Right lung (tissue), 10 donors: ENCODE measurements around the gene CDK11A. TPM values are rescaled to one million over a fixed set of nuclear protein-coding genes. Genes with fewer than 3 reads are reported as not detected.

ENCODE experiments used
- DNase-seq, 2 donors: peaks; one replicate each; pipeline ENCODE4 v3.0.0-alpha.2; 2013
- long read RNA-seq, 8 donors: transcript quantifications; one replicate each; lab custom pipeline, GENCODE V29; 2026
- polyA plus RNA-seq, 5 donors: library from polyadenylated mRNA; unstranded; fragments of 120-200 nt; gene quantifications; one replicate each; pipeline versions ENCODE4 v1.2.1 to v1.2.3, GENCODE V29; 2013; ENCODE audit warnings: inconsistent platforms in 1 of 5, low replicate concordance in 1 of 5; ENCODE audit not compliant: insufficient read length in 5 of 5, insufficient read depth in 1 of 5

Gene CDK11A
- polyA plus RNA-seq = 10 to 100 TPM; 25.9 to 45.0 (median 40.5) TPM
- long read RNA-seq, donor 1 = 0 reads
- long read RNA-seq, donor 2 = 0 reads
- long read RNA-seq, donor 3, partial matches to known transcripts = 0 of 3 reads
- long read RNA-seq, donor 3, other reads (novel, unspliced or antisense) = 0 of 3 reads
- long read RNA-seq, donor 4, partial matches to known transcripts = 9 of 11 reads
- long read RNA-seq, donor 4, other reads (novel, unspliced or antisense) = 0 of 11 reads
- long read RNA-seq, donor 5, partial matches to known transcripts = 7 of 8 reads
- long read RNA-seq, donor 5, other reads (novel, unspliced or antisense) = 0 of 8 reads
- long read RNA-seq, donor 6, partial matches to known transcripts = 0 of 1 reads
- long read RNA-seq, donor 6, other reads (novel, unspliced or antisense) = 0 of 1 reads
- long read RNA-seq, donor 7, partial matches to known transcripts = 0 of 2 reads
- long read RNA-seq, donor 7, other reads (novel, unspliced or antisense) = 0 of 2 reads
- long read RNA-seq, donor 8 = 0 reads

GRCh38 chr1:1724035-1724864 is at the start of gene CDK11A:
CDK11A (minus strand) TSS chr1:1724357; CDS start chr1:1722818, 1,539 bp downstream.
- peak; percentile 97 to 99 for DNase-seq

DNA sequence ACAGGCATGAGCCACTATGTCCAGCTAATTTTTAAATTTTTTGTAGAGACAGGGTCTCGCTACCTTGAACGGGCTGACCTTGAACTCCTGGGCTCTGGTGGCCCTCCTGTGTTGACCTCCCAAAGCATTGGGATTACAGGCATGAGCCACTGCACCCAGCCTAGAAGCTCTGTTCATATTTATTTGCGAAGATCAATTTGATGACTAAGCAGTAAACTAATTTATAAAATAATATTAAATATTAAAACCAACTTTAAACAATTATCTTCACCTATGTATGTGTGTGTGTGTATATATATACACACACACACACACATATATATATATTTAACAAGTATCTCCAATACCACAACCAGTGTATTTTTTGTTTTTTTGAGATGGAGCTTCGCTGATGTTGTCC is 49.7 kb upstream of the CDK11A start:
- no peak for DNase-seq

DNA sequence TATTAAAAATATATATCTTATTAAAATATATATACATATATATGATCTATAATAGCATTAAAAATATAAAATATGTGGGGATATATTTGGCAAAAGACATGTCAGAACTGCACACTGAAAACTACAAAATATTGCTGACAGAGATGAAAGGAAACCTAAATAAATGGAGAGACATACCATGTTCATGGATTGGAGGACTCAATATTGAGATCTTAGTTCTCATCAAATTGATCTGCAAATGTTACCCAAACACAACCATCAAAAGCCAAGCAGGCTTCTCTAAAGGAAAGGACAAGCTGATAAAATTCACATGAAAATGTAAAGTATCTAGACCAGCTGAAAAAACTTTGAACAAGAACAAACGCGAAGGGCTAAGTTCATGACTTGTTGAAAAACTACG is 46.9 kb upstream of the CDK11A start:
- DNase-seq = no peak

DNA sequence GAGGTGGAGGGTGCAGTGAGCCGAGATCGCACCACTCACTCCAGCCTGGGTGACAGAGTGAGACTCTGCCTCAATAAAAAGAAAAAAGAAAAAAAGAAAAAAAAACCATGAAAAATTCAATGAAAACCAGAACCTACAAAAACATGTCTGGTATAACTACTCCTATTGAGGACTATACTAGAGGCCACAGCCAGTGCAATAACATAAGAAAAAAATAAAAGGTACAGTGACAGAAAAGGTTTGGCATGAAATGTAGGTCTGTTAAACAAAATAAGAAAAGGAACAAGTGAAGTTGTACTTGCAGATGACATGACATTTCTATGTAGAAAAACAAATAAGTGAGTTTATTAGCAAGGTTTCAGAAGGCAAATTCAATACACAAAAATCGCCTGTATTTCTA is 45.9 kb upstream of the CDK11A start:
- DNase-seq = no peak

DNA sequence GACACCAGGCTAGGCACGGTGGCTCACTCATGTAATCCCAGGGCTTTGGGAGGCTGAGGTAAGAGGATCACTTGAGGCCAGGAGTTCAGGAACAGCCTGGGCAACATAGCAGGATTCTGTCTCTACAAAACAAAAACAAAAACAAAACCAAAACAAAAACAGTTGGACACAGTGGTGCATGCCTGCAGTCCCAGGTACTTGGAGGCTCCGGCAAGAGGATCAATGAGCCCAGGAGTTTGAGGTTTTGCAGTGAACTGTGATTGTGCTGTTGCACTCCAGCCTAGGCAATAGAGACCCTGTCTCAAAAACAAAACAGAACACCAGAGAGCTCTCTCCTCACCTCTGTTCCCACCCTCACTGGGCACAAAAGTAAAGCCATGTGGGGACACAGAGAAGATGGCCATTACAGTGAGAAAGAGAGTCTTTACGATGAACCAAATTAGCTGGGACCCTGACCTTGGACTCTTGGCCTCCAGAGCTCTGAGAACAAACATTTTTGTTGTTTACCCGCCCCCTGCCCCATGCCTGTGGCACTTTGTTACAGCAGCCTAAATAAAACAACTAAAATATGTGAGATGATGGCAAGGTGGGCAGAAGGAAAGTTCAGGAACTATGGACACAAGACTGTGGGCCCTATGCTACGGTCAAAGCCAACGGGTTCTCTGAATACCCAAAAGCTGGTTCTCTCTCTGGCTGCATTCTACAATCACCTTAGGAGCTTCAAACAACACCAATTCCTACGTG is 44.3 kb upstream of the CDK11A start:
- DNase-seq = no peak

- no peak for DNase-seq
These were observed 40.8 kb upstream of the CDK11A start for GRCh38 chr1:1764876-1765470.

- no peak for DNase-seq
These were observed 39.8 kb upstream of the CDK11A start for GRCh38 chr1:1763657-1764621.

- DNase-seq = no peak
These were observed 37.6 kb upstream of the CDK11A start for GRCh38 chr1:1761504-1762376.

- DNase-seq = no peak
These were observed 36.6 kb upstream of the CDK11A start for GRCh38 chr1:1760715-1761114.

DNA sequence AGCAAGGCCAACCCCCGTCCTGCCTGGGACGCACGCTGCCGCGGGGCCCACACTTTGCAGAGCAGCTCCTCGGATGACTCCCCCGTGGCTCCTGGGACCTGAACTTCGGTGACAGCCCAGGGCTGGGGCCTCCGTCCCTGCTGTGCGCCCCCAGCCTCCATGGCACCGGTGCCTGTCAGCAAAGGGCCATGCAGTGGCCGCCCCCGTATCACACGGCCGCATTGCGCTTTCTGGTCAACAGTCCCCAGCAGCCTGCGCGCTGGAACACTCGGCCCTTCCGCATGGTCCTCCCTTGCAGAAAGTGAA is 36.1 kb upstream of the CDK11A start:
- no peak for DNase-seq

GRCh38 chr1:1759456-1760344 is 35.5 kb upstream of the CDK11A start:
- no peak for DNase-seq

DNA sequence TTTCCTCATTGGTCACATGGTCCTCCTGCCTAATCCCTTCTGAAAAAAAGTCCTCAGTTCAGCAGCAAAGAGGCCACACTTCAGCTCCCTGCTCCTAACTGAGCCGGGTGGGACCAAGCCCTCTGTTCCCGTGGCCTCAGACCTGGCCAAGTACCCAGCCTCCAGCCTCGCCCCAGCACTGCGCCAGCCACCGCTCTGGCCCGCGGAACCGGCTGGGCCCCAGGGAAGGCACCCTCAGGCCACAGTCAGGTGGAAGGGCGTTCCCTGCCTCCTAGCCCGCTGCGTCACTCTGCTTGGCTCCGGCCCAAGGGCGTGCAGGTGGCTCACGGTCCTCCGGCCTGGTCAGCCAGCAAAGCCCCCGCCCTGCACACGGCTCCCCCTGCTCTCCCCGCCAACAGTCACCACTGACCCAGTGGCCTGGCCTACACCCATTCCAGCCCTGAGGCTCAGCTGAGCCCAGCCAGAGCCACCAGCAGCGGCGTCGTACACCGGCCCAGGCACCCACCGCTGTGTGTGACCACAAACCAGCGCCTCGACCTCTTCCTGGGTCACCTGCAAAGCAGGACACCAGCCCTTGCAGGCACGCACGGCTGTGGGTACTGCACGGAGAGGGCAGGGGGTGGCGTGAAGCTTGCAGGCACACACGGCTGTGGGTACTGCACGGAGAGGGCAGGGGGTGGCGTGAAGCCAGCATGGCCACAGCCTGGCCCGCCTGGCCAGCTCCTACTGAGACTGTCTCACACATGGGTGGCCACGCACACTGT is 34.7 kb upstream of the CDK11A start:
- DNase-seq = peak in 1 of 2 donors; percentile 13

DNA sequence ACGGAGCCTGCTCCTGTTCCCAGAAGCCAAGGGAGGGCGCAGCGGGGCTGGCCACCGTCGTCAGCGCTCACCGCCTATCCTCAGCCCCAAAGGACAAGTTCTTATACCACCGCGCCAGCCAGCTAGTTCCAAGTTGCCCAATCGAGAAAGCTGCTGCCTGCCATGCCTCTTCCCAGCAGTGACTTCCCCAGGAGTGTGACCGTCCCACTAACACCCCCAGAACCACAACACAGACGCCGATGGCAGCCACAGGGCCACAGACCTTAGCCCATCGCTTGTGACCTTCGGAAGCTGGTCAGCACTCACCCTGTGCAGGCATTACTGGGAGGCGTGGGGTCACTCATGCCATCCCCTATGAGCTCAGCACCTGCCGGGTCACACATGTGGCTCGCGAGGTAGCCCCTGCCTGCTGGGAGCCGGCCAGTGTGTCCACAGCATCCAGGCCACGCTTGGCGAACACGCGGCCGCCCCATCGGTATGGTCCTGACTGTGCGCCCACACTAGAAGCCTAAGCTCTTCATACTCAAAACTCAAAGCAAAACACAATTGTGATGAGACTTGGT is 34.0 kb upstream of the CDK11A start:
- DNase-seq = no peak

DNA sequence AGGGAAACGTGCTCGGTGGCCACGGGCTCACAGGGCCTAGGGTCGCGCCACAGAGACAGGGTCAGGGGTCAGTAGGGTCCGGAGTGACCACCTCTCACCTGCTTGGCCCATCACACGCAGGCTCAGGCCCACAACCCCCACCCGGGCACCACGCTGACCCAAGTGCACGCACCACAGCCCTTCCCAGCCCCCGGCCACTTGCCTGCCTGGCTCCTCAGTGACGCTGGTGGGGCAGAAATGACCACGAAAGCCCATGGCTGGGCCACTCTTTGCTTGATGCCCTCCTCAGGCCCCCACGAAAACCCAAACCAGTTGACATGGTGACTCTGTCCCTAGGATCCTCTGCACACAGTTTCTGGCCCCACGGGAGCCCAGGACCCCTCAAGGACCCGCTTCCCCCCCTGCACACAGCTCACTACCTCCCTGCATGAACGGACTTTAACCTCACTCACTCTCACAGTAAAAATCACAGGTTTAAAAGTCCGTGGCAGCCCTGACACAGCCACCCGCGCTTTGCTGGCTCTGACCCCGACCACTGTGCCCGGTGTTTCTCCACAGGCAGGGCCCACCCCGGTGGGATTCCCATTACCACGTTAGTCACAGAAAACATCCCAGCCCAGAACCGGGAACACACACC is 33.4 kb upstream of the CDK11A start:
- no peak for DNase-seq

DNA sequence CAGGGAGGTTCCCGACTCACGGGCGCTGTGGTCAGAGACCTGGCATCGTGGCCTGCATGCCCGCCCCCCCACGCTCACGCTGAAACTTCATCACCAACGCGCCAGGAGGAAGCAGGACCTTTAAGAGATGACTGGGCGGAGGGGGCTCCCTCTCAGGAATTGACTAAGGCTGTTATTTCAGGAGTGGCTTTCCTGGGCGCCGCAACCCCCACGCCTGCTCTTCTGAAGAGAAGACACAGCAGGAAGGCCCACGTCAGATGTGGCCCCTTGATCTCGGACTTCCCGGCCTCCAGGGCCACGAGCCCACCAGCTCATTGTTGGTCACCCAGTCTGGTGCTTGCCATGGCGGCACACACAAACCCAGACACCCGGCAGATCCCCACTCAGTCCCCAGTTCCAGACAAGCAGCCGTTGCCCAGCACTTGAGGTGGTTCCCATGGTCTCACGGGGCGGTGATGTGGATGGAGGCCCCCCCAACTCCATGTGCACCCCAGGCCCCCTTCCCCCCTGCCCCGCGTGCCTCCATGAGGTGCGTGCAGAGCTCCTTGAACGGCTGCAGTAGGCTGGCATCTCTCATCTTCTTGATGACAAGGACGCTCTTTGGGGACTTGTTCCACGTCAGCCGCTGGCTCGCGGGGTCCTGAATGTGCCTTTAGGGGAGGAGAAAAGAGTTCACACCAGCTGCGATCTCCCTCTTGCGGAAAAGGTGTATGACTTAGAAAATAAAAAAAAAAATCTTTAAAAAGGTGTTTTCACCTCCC is 32.7 kb upstream of the CDK11A start:
- DNase-seq = no peak

DNA sequence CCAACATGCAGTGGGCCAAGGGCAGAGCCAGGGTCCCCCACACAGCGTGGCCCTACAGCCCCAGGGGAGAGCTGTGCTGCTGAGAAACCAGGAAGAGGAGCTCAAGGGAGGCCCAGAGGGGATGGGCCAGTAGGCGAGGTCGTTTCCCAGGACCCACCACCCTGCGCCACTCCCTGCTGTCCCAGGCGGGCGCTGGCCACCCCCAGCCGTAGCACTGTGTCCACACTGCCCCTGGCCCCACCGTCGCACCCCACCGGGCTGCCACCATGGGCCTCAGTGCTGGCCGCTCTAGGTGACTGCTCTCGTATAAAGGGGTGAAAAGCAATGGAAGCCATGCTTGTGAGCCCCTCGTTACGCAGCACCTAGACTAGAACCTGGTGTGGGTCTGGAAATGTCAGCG is 31.7 kb upstream of the CDK11A start:
- no peak for DNase-seq
